Liver (tissue), 9 donors: ENCODE measurements around the gene E2F4. TPM values are rescaled to one million over a fixed set of nuclear protein-coding genes. Genes with fewer than 3 reads are reported as not detected.

Source experiments
- DNase-seq: peaks from one replicate; pipeline ENCODE4 v3.0.0-alpha.2; 2017; ENCODE audit warnings: low spot score
- H3K27ac ChIP-seq, 2 donors: one replicate each; pipeline ENCODE4 v1.7.0; 2013; ENCODE audit warnings: inconsistent platforms in 2 of 2, low read length in 2 of 2, control low read depth in 1 of 2, low read depth in 1 of 2, mild to moderate bottlenecking in 1 of 2
- H3K27me3 ChIP-seq, 4 donors: one replicate each; pipeline versions ENCODE4 v1.6.1 to v1.7.0; 2013; ENCODE audit warnings: low read length in 3 of 4, inconsistent platforms in 1 of 4, mild to moderate bottlenecking in 1 of 4, moderate library complexity in 1 of 4; ENCODE audit not compliant: control insufficient read depth in 4 of 4, insufficient read depth in 4 of 4
- H3K36me3 ChIP-seq, 4 donors: one replicate each; pipeline versions ENCODE4 v1.6.1 to v1.7.0; 2013; ENCODE audit warnings: low read length in 3 of 4, mild to moderate bottlenecking in 3 of 4, low read depth in 1 of 4, moderate library complexity in 1 of 4; ENCODE audit not compliant: control insufficient read depth in 4 of 4, insufficient read depth in 3 of 4
- H3K4me1 ChIP-seq, 4 donors: one replicate each; pipeline versions ENCODE4 v1.6.1 to v1.7.0; 2013; ENCODE audit warnings: low read length in 3 of 4, mild to moderate bottlenecking in 3 of 4, moderate library complexity in 1 of 4; ENCODE audit not compliant: control insufficient read depth in 4 of 4, insufficient read depth in 4 of 4
- H3K4me3 ChIP-seq, 3 donors: one replicate each; pipeline versions ENCODE4 v1.6.1 to v1.7.0; 2013; ENCODE audit warnings: low read length in 3 of 3, control low read depth in 1 of 3, low read depth in 1 of 3, mild to moderate bottlenecking in 1 of 3
- H3K9ac ChIP-seq, 2 donors: one replicate each; pipeline ENCODE4 v1.7.0; 2013; ENCODE audit warnings: low read length in 2 of 2, mild to moderate bottlenecking in 2 of 2, moderate library complexity in 2 of 2, control low read depth in 1 of 2, low read depth in 1 of 2
- H3K9me3 ChIP-seq, 4 donors: one replicate each; pipeline versions ENCODE4 v1.6.1 to v1.7.0; 2013; ENCODE audit warnings: low read length in 3 of 4; ENCODE audit not compliant: control insufficient read depth in 4 of 4
- ATF3 ChIP-seq: IDR thresholded peaks from 2 replicates; pipeline ENCODE4 v1.6.1; 2016; ENCODE audit warnings: antibody characterized with exemption
- EGR1 ChIP-seq, 2 donors: IDR thresholded peaks; 2 replicates each; pipeline ENCODE4 v1.6.1; 2016 to 2018; ENCODE audit warnings: antibody characterized with exemption in 2 of 2, low read depth in 2 of 2
- FOXA1 ChIP-seq: IDR thresholded peaks from 2 replicates; pipeline ENCODE4 v1.6.1; 2016; ENCODE audit warnings: antibody characterized with exemption
- FOXA2 ChIP-seq: IDR thresholded peaks from 2 replicates; pipeline ENCODE4 v1.6.1; 2016; ENCODE audit warnings: antibody characterized with exemption
- GABPA ChIP-seq, 2 donors: IDR thresholded peaks in 1 of 2; conservative IDR thresholded peaks in 1 of 2; 2 replicates each; pipeline ENCODE4 v1.6.1; 2016; ENCODE audit warnings: antibody characterized with exemption in 2 of 2, mild to moderate bottlenecking in 1 of 2, moderate library complexity in 1 of 2
- HNF4A ChIP-seq, 2 donors: conservative IDR thresholded peaks; 2 replicates each; pipeline ENCODE4 v1.6.1; 2016; ENCODE audit warnings: antibody characterized with exemption in 2 of 2, mild to moderate bottlenecking in 2 of 2
- HNF4G ChIP-seq: IDR thresholded peaks from 2 replicates; pipeline ENCODE4 v1.6.1; 2016; ENCODE audit warnings: antibody characterized with exemption
- JUND ChIP-seq, 2 donors: IDR thresholded peaks; 2 replicates each; pipeline ENCODE4 v1.6.1; 2016; ENCODE audit warnings: antibody characterized with exemption in 2 of 2
- NR2F2 ChIP-seq: IDR thresholded peaks from 2 replicates; pipeline ENCODE4 v1.6.1; 2016; ENCODE audit warnings: antibody characterized with exemption
- RAD21 ChIP-seq, 2 donors: IDR thresholded peaks; 2 replicates each; pipeline ENCODE4 v1.6.1; 2016; ENCODE audit warnings: antibody characterized with exemption in 2 of 2, mild to moderate bottlenecking in 2 of 2
- RXRA ChIP-seq, 2 donors: IDR thresholded peaks; 2 replicates each; pipeline ENCODE4 v1.6.1; 2017 to 2018; ENCODE audit warnings: antibody characterized with exemption in 2 of 2, mild to moderate bottlenecking in 1 of 2
- SP1 ChIP-seq: IDR thresholded peaks from 2 replicates; pipeline ENCODE4 v1.6.1; 2018; ENCODE audit warnings: antibody characterized with exemption, mild to moderate bottlenecking
- TAF1 ChIP-seq: conservative IDR thresholded peaks from 2 replicates; pipeline ENCODE4 v1.6.1; 2016; ENCODE audit warnings: antibody characterized with exemption, mild to moderate bottlenecking
- YY1 ChIP-seq: IDR thresholded peaks from 2 replicates; pipeline ENCODE4 v1.6.1; 2016; ENCODE audit warnings: antibody characterized with exemption, mild to moderate bottlenecking
- WGBS: extraction: QIAGEN DNeasy Blood & Tissue Kit; methylation state at CpG from one replicate; pipeline ENCODE4 v1.1.7; 2013; 5-methylcytosine and 5-hydroxymethylcytosine counted together
- polyA plus RNA-seq, 2 donors: library from polyadenylated mRNA; stranded (reverse) in 1 of 2; unstranded in 1 of 2; fragments of 200-250 nt in 1 of 2; fragments of >200 nt in 1 of 2; fragmentation: Nextera tagmentation in 1 of 2; extraction: Ambion mirVana in 1 of 2; gene quantifications; one replicate each; pipeline versions ENCODE4 v1.2.1 to v1.2.3, GENCODE V29; 2013 to 2015
- total RNA-seq, 2 donors: library from RNA; depleted of rRNA; stranded (reverse); fragments of >200 nt; gene quantifications; one replicate each; pipeline ENCODE4 v1.2.3, GENCODE V29; 2014
- TF ChIP-seq, protein P1 (sequence below): IDR thresholded peaks from 2 replicates; pipeline ENCODE4 v1.6.1; 2016; ENCODE audit warnings: antibody characterized with exemption
- TF ChIP-seq, protein P2 (sequence below): IDR thresholded peaks from 2 replicates; pipeline ENCODE4 v1.6.1; 2016; ENCODE audit warnings: antibody characterized with exemption, mild to moderate bottlenecking
- TF ChIP-seq, protein P3 (sequence below): IDR thresholded peaks from 2 replicates; pipeline ENCODE4 v1.6.1; 2016; ENCODE audit warnings: antibody characterized with exemption
- TF ChIP-seq, protein P4 (sequence below): fragments of 150-350 bp; IDR thresholded peaks from 2 replicates; pipeline ENCODE4 v1.5.1; 2017; ENCODE audit warnings: improper control_type of control experiment, low read depth, low read length; ENCODE audit not compliant: missing input control
- donor health status: healthy.
- donor health status: healthy.
- donor health status: healthy.
- donor health status: healthy.
- donor health status: healthy.

E2F4 gene
- total and polyA plus RNA-seq, 4 donors = 18.1 to 107 (median 30.0) TPM

DNA sequence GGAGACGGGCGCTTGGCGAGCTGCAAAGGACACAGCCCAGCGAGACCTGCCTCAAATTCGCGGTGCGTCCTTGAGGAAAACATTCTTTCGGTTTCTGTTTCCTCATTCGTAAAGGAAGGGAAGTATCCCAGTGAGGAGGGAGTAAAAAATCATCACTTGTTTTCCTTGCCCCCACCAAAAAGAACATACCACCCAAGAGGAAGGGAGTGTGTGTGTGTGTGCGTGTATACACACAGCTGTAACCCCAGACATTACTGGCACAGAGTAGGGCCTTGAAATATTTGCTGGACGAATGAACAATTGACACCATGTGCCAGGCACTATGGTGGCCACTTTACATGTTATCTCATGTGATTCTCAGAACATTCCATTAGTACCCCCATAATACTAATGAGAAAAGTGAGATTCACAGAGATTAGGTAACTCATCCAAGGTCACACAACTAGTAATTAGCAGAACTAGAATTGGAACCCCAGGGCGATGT is 6.3 kb upstream of the E2F4 start:
- Histone ChIP-seq H3K9me3 (no peaks in the 10 kb centered on the region), H3K27ac (no peak overlapping the region), H3K4me1 (peaks cover 8 to 28% (median 19%) of the 10 kb centered on the region in 4 donors), H3K9ac (no peak overlapping the region), H3K4me3 (no peak overlapping the region), H3K36me3 (no peaks in the 10 kb centered on the region), H3K27me3 (no peaks in the 10 kb centered on the region)
- TF ChIP-seq SP1 = peak; percentile 1
- no peak for TF ChIP-seq NR2F2
- 10% methylated on average over 12 of the region's 12 CpGs for WGBS
- DNase-seq = no peak

DNA sequence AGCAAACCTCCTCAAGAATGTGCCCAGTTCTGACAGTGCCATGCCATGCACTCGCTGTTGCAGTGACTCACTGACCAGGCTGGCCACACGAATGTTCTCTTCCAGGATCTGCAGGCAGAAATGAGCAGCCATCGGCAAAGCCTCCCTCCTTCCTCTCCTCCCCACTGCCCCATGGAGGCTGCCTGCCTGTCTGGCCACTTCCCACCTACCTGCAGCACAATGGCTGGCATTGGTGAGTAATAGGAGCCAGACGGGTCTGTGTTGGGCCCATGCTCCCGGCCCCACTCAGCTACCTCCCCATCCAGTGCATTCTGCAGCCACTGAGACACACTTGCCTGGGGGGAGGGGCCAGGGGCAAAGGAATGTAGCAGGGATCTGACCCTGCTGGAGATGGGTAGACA is 5.4 kb upstream of the E2F4 start:
- no peak overlapping the region for H3K27ac ChIP-seq

More for the DNA sequence above, 5.4 kb upstream of the E2F4 start:
- WGBS = 60% methylated on average over 5 of the region's 5 CpGs
- Histone ChIP-seq H3K4me3 (no peak overlapping the region), H3K4me1 (peaks cover 8 to 31% (median 21%) of the 10 kb centered on the region in 4 donors), H3K9me3 (no peaks in the 10 kb centered on the region), H3K27me3 (no peaks in the 10 kb centered on the region), H3K36me3 (no peaks in the 10 kb centered on the region), H3K9ac (no peak overlapping the region)
- no peak for DNase-seq
- TF ChIP-seq, protein P1, sequence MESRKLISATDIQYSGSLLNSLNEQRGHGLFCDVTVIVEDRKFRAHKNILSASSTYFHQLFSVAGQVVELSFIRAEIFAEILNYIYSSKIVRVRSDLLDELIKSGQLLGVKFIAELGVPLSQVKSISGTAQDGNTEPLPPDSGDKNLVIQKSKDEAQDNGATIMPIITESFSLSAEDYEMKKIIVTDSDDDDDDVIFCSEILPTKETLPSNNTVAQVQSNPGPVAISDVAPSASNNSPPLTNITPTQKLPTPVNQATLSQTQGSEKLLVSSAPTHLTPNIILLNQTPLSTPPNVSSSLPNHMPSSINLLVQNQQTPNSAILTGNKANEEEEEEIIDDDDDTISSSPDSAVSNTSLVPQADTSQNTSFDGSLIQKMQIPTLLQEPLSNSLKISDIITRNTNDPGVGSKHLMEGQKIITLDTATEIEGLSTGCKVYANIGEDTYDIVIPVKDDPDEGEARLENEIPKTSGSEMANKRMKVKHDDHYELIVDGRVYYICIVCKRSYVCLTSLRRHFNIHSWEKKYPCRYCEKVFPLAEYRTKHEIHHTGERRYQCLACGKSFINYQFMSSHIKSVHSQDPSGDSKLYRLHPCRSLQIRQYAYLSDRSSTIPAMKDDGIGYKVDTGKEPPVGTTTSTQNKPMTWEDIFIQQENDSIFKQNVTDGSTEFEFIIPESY = no peak
- TF ChIP-seq, protein P2, sequence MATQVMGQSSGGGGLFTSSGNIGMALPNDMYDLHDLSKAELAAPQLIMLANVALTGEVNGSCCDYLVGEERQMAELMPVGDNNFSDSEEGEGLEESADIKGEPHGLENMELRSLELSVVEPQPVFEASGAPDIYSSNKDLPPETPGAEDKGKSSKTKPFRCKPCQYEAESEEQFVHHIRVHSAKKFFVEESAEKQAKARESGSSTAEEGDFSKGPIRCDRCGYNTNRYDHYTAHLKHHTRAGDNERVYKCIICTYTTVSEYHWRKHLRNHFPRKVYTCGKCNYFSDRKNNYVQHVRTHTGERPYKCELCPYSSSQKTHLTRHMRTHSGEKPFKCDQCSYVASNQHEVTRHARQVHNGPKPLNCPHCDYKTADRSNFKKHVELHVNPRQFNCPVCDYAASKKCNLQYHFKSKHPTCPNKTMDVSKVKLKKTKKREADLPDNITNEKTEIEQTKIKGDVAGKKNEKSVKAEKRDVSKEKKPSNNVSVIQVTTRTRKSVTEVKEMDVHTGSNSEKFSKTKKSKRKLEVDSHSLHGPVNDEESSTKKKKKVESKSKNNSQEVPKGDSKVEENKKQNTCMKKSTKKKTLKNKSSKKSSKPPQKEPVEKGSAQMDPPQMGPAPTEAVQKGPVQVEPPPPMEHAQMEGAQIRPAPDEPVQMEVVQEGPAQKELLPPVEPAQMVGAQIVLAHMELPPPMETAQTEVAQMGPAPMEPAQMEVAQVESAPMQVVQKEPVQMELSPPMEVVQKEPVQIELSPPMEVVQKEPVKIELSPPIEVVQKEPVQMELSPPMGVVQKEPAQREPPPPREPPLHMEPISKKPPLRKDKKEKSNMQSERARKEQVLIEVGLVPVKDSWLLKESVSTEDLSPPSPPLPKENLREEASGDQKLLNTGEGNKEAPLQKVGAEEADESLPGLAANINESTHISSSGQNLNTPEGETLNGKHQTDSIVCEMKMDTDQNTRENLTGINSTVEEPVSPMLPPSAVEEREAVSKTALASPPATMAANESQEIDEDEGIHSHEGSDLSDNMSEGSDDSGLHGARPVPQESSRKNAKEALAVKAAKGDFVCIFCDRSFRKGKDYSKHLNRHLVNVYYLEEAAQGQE = no peak
- TF ChIP-seq FOXA2 (no peak), JUND (IDR thresholded peaks at IDR 0.05) (no peak), RAD21 (IDR thresholded peaks at IDR 0.05) (no peak), FOXA1 (no peak), SP1 (no peak), YY1 (no peak), NR2F2 (no peak), RXRA (IDR thresholded peaks at IDR 0.05) (no peak), HNF4G (no peak), GABPA (IDR thresholded peaks at IDR 0.05 in 1 of 2, conservative IDR thresholded peaks at IDR 0.05 in 1 of 2) (no peak), EGR1 (IDR thresholded peaks at IDR 0.05; ENCODE audit: low read depth in 2 of 2) (no peak), ATF3 (no peak), TAF1 (no peak), HNF4A (conservative IDR thresholded peaks at IDR 0.05) (no peak)
- TF ChIP-seq, protein P3, sequence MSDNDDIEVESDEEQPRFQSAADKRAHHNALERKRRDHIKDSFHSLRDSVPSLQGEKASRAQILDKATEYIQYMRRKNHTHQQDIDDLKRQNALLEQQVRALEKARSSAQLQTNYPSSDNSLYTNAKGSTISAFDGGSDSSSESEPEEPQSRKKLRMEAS = no peak
- TF ChIP-seq, protein P4, sequence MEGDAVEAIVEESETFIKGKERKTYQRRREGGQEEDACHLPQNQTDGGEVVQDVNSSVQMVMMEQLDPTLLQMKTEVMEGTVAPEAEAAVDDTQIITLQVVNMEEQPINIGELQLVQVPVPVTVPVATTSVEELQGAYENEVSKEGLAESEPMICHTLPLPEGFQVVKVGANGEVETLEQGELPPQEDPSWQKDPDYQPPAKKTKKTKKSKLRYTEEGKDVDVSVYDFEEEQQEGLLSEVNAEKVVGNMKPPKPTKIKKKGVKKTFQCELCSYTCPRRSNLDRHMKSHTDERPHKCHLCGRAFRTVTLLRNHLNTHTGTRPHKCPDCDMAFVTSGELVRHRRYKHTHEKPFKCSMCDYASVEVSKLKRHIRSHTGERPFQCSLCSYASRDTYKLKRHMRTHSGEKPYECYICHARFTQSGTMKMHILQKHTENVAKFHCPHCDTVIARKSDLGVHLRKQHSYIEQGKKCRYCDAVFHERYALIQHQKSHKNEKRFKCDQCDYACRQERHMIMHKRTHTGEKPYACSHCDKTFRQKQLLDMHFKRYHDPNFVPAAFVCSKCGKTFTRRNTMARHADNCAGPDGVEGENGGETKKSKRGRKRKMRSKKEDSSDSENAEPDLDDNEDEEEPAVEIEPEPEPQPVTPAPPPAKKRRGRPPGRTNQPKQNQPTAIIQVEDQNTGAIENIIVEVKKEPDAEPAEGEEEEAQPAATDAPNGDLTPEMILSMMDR = no peak
